AG09309 (cell line): ENCODE results near the gene FGF6.

Experiments used
- DNase-seq: peaks from one replicate; pipeline ENCODE4 v3.0.0-alpha.2; 2010; ENCODE audit warnings: low read depth
- H3K4me3 ChIP-seq: 2 replicates; pipeline ENCODE4 v1.5.1; 2011; ENCODE audit warnings: mild to moderate bottlenecking, low read depth, low read length, moderate library complexity; ENCODE audit not compliant: control insufficient read depth
- TF ChIP-seq, protein P1 (sequence below): IDR thresholded peaks from 2 replicates; pipeline ENCODE4 v1.5.1; 2011; ENCODE audit warnings: mild to moderate bottlenecking, low read depth, low read length, inconsistent platforms; ENCODE audit not compliant: insufficient read depth, control insufficient read depth; ENCODE audit errors: missing control alignments

Gene FGF6

DNA sequence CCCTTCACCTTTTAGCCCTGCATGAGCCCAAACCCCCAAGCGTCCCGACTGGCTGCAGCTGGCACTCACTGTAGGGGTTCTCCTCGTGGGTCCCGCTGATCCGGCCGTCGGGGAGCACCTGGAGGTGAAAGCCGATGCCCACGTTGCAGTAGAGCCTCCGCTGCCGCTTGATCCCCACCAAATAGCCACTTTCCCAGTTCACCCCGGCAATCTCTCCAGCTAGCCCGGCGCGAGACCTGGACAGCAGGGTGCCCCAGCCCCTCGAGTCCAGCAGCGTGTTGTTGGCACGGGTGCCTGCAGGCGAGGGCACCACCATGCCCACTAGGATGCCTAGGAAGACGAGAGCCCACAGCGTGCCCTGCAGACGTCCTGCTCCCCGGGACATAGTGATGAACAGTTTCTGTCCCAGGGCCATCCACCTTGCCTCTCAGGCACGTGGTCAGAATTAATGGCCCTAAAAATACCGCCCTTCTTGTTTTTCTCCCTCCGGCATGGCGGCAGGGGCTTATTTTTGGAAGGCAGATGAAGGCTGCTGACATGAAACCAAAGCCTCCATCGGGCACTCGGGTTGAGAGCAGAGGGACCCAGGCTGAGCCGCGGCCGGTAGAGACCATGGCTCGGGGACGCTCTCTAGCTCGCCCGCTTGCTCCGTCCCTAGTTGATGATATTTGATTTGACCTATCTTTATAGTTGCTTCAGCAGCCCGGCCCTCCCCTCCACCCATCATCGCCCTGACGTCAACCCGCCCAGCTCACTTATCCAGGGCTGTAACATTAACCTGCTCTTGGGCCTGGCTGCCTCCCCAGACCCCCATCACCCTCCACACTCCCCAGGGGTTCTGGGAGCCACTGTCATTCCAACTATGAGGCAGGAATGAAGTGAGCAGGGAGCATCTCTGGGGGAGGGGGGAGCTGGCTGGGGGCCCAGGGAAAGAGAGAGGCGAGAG is at the start of gene FGF6:
FGF6 (minus strand) TSS at position 660 of the 946 bp plus-strand sequence; CDS start at position 415, 245 bp downstream.
- TF ChIP-seq, protein P1, sequence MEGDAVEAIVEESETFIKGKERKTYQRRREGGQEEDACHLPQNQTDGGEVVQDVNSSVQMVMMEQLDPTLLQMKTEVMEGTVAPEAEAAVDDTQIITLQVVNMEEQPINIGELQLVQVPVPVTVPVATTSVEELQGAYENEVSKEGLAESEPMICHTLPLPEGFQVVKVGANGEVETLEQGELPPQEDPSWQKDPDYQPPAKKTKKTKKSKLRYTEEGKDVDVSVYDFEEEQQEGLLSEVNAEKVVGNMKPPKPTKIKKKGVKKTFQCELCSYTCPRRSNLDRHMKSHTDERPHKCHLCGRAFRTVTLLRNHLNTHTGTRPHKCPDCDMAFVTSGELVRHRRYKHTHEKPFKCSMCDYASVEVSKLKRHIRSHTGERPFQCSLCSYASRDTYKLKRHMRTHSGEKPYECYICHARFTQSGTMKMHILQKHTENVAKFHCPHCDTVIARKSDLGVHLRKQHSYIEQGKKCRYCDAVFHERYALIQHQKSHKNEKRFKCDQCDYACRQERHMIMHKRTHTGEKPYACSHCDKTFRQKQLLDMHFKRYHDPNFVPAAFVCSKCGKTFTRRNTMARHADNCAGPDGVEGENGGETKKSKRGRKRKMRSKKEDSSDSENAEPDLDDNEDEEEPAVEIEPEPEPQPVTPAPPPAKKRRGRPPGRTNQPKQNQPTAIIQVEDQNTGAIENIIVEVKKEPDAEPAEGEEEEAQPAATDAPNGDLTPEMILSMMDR = no peak
- no peak for DNase-seq
- H3K4me3 ChIP-seq = no peak within 1 kb of the TSS

- no peak overlapping the region for H3K4me3 ChIP-seq
- no peak for DNase-seq
- TF ChIP-seq, protein P1 = no peak
Observed at GRCh38 chr12:4490973-4491372, 45.4 kb upstream of the FGF6 start.

DNA sequence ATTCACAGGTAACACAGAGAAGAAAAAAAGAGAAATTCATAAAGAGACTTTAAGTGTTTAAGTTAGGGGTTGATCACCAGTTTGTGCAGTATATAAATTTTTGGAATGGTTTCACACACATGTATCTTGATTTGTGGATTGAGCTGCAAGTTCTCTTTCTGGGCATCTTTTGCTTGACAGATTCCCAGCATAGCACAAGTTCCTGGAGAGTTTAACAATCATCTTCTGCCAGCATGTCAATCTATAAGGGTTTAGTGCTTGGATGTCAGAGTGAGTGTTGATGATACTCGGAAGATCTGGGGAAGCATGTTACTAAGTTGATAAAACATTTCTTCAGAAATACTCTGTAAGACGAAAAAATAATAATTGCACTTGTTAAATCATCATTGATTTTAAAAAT is 43.9 kb upstream of the FGF6 start:
- TF ChIP-seq, protein P1 = no peak
- DNase-seq = no peak
- no peak overlapping the region for H3K4me3 ChIP-seq

GRCh38 chr12:4486980-4487379 is 41.4 kb upstream of the FGF6 start:
- H3K4me3 ChIP-seq = no peak overlapping the region
- TF ChIP-seq, protein P1 = no peak
- no peak for DNase-seq

GRCh38 chr12:4486049-4486699 is 40.6 kb upstream of the FGF6 start:
- no peak for DNase-seq
- H3K4me3 ChIP-seq = no peak overlapping the region
- TF ChIP-seq, protein P1 = no peak

GRCh38 chr12:4483885-4484823 is 38.5 kb upstream of the FGF6 start:
- TF ChIP-seq, protein P1 = no peak
- H3K4me3 ChIP-seq = no peak overlapping the region
- DNase-seq = no peak
